ENCODE results near the gene CKAP2. TPM values are rescaled to one million over a fixed set of nuclear protein-coding genes. Genes with fewer than 3 reads are reported as not detected.

CKAP2 gene
- total RNA-seq, 3 donors from 2014 or later = 5.7 to 18.8 (median 9.8) TPM

DNA sequence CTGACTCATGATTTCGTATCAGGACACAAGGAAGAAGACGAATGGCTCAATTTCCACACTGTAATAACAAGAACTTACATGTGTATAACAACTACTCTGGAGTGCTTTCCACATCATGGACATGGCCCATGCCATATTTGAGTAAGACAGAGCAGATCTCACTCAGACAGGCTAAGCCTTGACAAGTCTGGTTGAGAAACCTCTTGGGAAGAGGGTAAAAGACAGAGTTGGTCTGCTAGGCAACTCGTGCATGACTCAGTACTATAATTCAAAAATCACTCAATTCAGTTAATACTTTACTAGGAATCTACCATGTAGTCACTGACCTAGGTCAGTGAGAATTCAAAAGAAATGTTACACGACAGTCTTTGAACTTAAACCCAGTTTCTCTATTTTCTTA, 43.6 kb upstream of the CKAP2 start:
- Histone ChIP-seq H3K9me3 (no peaks in the 10 kb centered on the region), H3K36me3 (ENCODE audit: low read depth) (no peaks in the 10 kb centered on the region), H3K4me1 (ENCODE audit: low read depth) (no peaks in the 10 kb centered on the region), H3K4me3 (no peak overlapping the region)
- TF ChIP-seq, protein P1, sequence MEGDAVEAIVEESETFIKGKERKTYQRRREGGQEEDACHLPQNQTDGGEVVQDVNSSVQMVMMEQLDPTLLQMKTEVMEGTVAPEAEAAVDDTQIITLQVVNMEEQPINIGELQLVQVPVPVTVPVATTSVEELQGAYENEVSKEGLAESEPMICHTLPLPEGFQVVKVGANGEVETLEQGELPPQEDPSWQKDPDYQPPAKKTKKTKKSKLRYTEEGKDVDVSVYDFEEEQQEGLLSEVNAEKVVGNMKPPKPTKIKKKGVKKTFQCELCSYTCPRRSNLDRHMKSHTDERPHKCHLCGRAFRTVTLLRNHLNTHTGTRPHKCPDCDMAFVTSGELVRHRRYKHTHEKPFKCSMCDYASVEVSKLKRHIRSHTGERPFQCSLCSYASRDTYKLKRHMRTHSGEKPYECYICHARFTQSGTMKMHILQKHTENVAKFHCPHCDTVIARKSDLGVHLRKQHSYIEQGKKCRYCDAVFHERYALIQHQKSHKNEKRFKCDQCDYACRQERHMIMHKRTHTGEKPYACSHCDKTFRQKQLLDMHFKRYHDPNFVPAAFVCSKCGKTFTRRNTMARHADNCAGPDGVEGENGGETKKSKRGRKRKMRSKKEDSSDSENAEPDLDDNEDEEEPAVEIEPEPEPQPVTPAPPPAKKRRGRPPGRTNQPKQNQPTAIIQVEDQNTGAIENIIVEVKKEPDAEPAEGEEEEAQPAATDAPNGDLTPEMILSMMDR (IDR thresholded peaks at IDR 0.05) = no peak
- DNase-seq (no peak), ATAC-seq (no peak)
- intact Hi-C loops (cut with DNase I, micrococcal nuclease) = no loop called here

- TF ChIP-seq, protein P1 (IDR thresholded peaks at IDR 0.05) = no peak
- Histone ChIP-seq H3K4me3 (no peak overlapping the region), H3K9me3 (no peaks in the 10 kb centered on the region), H3K36me3 (ENCODE audit: low read depth) (no peaks in the 10 kb centered on the region), H3K4me1 (ENCODE audit: low read depth) (no peaks in the 10 kb centered on the region)
- intact Hi-C loops (cut with DNase I, micrococcal nuclease) = no loop called here
- DNase-seq (no peak), ATAC-seq (no peak)
Measured at GRCh38 chr13:52412128-52412527, 43.1 kb upstream of the CKAP2 start.

GRCh38 chr13:52414051-52414450, 41.2 kb upstream of the CKAP2 start:
- Histone ChIP-seq H3K9me3 (no peaks in the 10 kb centered on the region), H3K36me3 (ENCODE audit: low read depth) (no peaks in the 10 kb centered on the region), H3K4me3 (no peak overlapping the region), H3K4me1 (ENCODE audit: low read depth) (no peaks in the 10 kb centered on the region)
- intact Hi-C loops (cut with DNase I, micrococcal nuclease) = no loop called here
- ATAC-seq (no peak), DNase-seq (no peak)
- TF ChIP-seq, protein P1 (IDR thresholded peaks at IDR 0.05) = no peak

- H3K9me3 ChIP-seq = no peaks in the 10 kb centered on the region
- H3K4me1 ChIP-seq (ENCODE audit: low read depth) = no peaks in the 10 kb centered on the region
- ATAC-seq = no peak
- H3K4me3 ChIP-seq = no peak overlapping the region
- intact Hi-C loops (cut with DNase I, micrococcal nuclease) = no loop called here
- TF ChIP-seq, protein P1 (IDR thresholded peaks at IDR 0.05) = no peak
- no peak for DNase-seq
- H3K36me3 ChIP-seq (ENCODE audit: low read depth) = no peaks in the 10 kb centered on the region
Measured at GRCh38 chr13:52414963-52415362, 40.3 kb upstream of the CKAP2 start.

DNA sequence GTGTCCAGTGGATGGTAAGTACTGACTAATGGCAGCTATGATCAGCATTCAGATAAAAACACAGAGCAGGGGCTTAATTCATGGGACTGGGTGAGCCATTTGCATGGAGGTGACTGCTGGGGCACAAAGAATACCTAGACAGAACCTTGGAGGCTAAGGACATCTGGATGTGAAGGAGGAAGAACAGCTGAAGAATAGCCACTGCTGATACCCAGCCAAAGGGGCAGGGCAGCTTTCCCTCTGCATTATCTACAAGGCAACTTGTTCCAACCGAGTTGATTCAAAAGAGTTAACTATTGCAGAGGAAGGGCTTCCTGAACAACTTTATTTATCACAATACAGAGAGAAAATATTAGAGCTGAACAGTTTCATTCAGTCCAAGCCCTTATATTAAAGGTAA, 36.2 kb upstream of the CKAP2 start:
- H3K4me1 ChIP-seq (ENCODE audit: low read depth) = no peaks in the 10 kb centered on the region
- intact Hi-C loops (cut with DNase I, micrococcal nuclease) = no loop called here
- no peak for DNase-seq
- H3K4me3 ChIP-seq = no peak overlapping the region
- ATAC-seq = no peak
- TF ChIP-seq, protein P1 (IDR thresholded peaks at IDR 0.05) = no peak
- no peaks in the 10 kb centered on the region for H3K36me3 ChIP-seq (ENCODE audit: low read depth)
- no peaks in the 10 kb centered on the region for H3K9me3 ChIP-seq

DNA sequence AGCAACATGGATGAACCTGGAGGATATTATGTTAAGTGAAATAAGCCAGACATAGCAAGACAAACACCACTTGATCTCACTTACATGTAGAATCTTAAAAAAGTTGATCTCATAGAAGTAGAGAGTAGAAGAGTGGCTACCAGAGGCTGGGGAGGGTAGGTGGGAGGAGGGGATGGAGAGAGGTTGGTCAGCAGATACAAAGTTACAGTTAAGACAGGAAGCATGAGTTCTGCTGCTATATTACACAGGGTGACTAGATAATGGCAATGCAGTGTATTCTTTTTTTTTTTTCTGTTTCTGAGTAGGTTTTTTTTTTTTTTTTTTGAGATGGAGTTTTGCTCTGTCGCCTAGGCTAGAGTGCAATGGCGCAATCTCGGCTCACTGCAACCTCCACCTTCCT, 34.1 kb upstream of the CKAP2 start:
- H3K4me3 ChIP-seq = no peak overlapping the region
- TF ChIP-seq, protein P1 (IDR thresholded peaks at IDR 0.05) = no peak
- intact Hi-C loops (cut with DNase I, micrococcal nuclease) = no loop called here
- H3K36me3 ChIP-seq (ENCODE audit: low read depth) = no peaks in the 10 kb centered on the region
- no peaks in the 10 kb centered on the region for H3K9me3 ChIP-seq
- no peak for ATAC-seq
- no peak for DNase-seq
- H3K4me1 ChIP-seq (ENCODE audit: low read depth) = no peaks in the 10 kb centered on the region
